Parathyroid adenoma (tissue), 2 donors: Measurements from ENCODE around the gene IRF3.
A peak's percentile ranks its signal among the peaks of the same experiment; 100 is the strongest.

ENCODE experiments used
- H2AFZ ChIP-seq: fragments of 300-600 bp; sonication (generic); one replicate; pipeline ENCODE4 v1.7.0; 2017; ENCODE audit warnings: antibody characterized with exemption, mild to moderate bottlenecking
- H3K27ac ChIP-seq: fragments of 300-600 bp; sonication (generic); one replicate; pipeline ENCODE4 v1.7.0; 2017
- H3K27me3 ChIP-seq: fragments of 300-600 bp; sonication (generic); one replicate; pipeline ENCODE4 v1.7.0; 2017; ENCODE audit warnings: low read length; ENCODE audit not compliant: control insufficient read depth, insufficient read depth
- H3K36me3 ChIP-seq: fragments of 300-600 bp; sonication (generic); one replicate; pipeline ENCODE4 v1.7.0; 2017; ENCODE audit warnings: low read length; ENCODE audit not compliant: control insufficient read depth, insufficient read depth
- H3K4me1 ChIP-seq: fragments of 300-600 bp; sonication (generic); one replicate; pipeline ENCODE4 v1.7.0; 2017; ENCODE audit warnings: control low read depth
- H3K4me2 ChIP-seq: fragments of 300-600 bp; sonication (generic); one replicate; pipeline ENCODE4 v1.7.0; 2017; ENCODE audit warnings: low read length
- H3K4me3 ChIP-seq: fragments of 300-600 bp; sonication (generic); one replicate; pipeline ENCODE4 v1.7.0; 2017; ENCODE audit warnings: low read depth, low read length
- H3K79me2 ChIP-seq: fragments of 300-600 bp; sonication (generic); one replicate; pipeline ENCODE4 v1.7.0; 2017; ENCODE audit warnings: control low read depth
- H3K9ac ChIP-seq: fragments of 300-600 bp; sonication (generic); one replicate; pipeline ENCODE4 v1.7.0; 2017; ENCODE audit warnings: mild to moderate bottlenecking
- H3K9me3 ChIP-seq: fragments of 300-600 bp; sonication (generic); one replicate; pipeline ENCODE4 v1.7.0; 2017; ENCODE audit warnings: low read length; ENCODE audit not compliant: control insufficient read depth
- CTCF ChIP-seq: fragments of 300-600 bp; sonication (generic); IDR thresholded peaks from one replicate; pipeline ENCODE4 v1.7.0; 2017; ENCODE audit warnings: antibody characterized with exemption, mild to moderate bottlenecking
- donor health status: primary hyperparathyroidism.

Gene IRF3

GRCh38 chr19:49651029-49651819 lies 14.4 kb downstream of the IRF3 start:
- H3K4me1 ChIP-seq = no peaks in the 10 kb centered on the region
- H3K27ac ChIP-seq = no peak overlapping the region
- H2AFZ ChIP-seq = no peak overlapping the region
- no peak for TF ChIP-seq CTCF
- H3K9me3 ChIP-seq = no peaks in the 10 kb centered on the region
- H3K9ac ChIP-seq = no peak overlapping the region
- no peaks in the 10 kb centered on the region for H3K36me3 ChIP-seq
- no peak overlapping the region for H3K4me2 ChIP-seq
- peaks cover 15% of the 10 kb centered on the region for H3K79me2 ChIP-seq
- no peak overlapping the region for H3K4me3 ChIP-seq
- no peaks in the 10 kb centered on the region for H3K27me3 ChIP-seq

- TF ChIP-seq CTCF = no peak
- H3K36me3 ChIP-seq = no peaks in the 10 kb centered on the region
- H3K9ac ChIP-seq = no peak overlapping the region
These were observed 19.1 kb downstream of the IRF3 start for GRCh38 chr19:49646586-49646985.

GRCh38 chr19:49645995-49646394 lies 19.7 kb downstream of the IRF3 start:
- no peak overlapping the region for H3K9ac ChIP-seq
- H3K4me1 ChIP-seq = peaks cover 15% of the 10 kb centered on the region
- no peak overlapping the region for H3K4me2 ChIP-seq
- no peak for TF ChIP-seq CTCF
- no peaks in the 10 kb centered on the region for H3K36me3 ChIP-seq
- H3K79me2 ChIP-seq = peaks cover 48% of the 10 kb centered on the region
- H3K9me3 ChIP-seq = no peaks in the 10 kb centered on the region
- H3K4me3 ChIP-seq = no peak overlapping the region
- H3K27me3 ChIP-seq = no peaks in the 10 kb centered on the region
- H3K27ac ChIP-seq = no peak overlapping the region
- no peak overlapping the region for H2AFZ ChIP-seq

More at GRCh38 chr19:49646586-49646985, 19.1 kb downstream of the IRF3 start:
- Histone ChIP-seq H3K27ac (no peak overlapping the region), H3K4me1 (peaks cover 11% of the 10 kb centered on the region), H3K4me3 (no peak overlapping the region), H2AFZ (no peak overlapping the region), H3K4me2 (no peak overlapping the region), H3K9me3 (no peaks in the 10 kb centered on the region), H3K79me2 (peaks cover 48% of the 10 kb centered on the region), H3K27me3 (no peaks in the 10 kb centered on the region)

- H3K4me2 ChIP-seq = no peak overlapping the region
- no peaks in the 10 kb centered on the region for H3K36me3 ChIP-seq
- H3K4me3 ChIP-seq = no peak overlapping the region
- peaks cover 48% of the 10 kb centered on the region for H3K79me2 ChIP-seq
- no peak overlapping the region for H3K9ac ChIP-seq
- H3K9me3 ChIP-seq = no peaks in the 10 kb centered on the region
- TF ChIP-seq CTCF = no peak
- no peaks in the 10 kb centered on the region for H3K27me3 ChIP-seq
- no peak overlapping the region for H2AFZ ChIP-seq
- peaks cover 18% of the 10 kb centered on the region for H3K4me1 ChIP-seq
- no peak overlapping the region for H3K27ac ChIP-seq
These were observed 20.1 kb downstream of the IRF3 start for GRCh38 chr19:49645592-49645991.

- TF ChIP-seq CTCF = no peak
- Histone ChIP-seq H3K27ac (no peak overlapping the region), H2AFZ (no peak overlapping the region), H3K27me3 (no peaks in the 10 kb centered on the region), H3K4me3 (peak overlapping the region; percentile 97), H3K4me2 (no peak overlapping the region), H3K9ac (no peak overlapping the region), H3K9me3 (no peaks in the 10 kb centered on the region), H3K36me3 (no peaks in the 10 kb centered on the region), H3K79me2 (peaks cover 48% of the 10 kb centered on the region), H3K4me1 (peaks cover 23% of the 10 kb centered on the region)
These were observed 22.2 kb downstream of the IRF3 start for GRCh38 chr19:49643466-49643865.
